ENCODE results near the gene MYH16. TPM values are rescaled to one million over a fixed set of nuclear protein-coding genes. Genes with fewer than 3 reads are reported as not detected.

The MYH16 gene
- total RNA-seq, 1 donor from 2014 or later = not detected

GRCh38 chr7:99308461-99309074 lies 35.9 kb downstream of the MYH16 start:
- Histone ChIP-seq H3K4me1 (no peaks in the 10 kb centered on the region), H3K79me2 (ENCODE audit: low read depth) (no peaks in the 10 kb centered on the region), H3K9me3 (ENCODE audit: low read depth) (no peaks in the 10 kb centered on the region), H4K20me1 (ENCODE audit: low read depth) (no peaks in the 10 kb centered on the region), H3K27me3 (no peaks in the 10 kb centered on the region), H2AFZ (replicated peaks) (no peak overlapping the region), H3K27ac (no peak overlapping the region), H3F3A (ENCODE audit: low read depth) (no peaks in the 10 kb centered on the region), H3K4me3 (no peak overlapping the region), H3K9ac (no peak overlapping the region), H3K36me3 (no peaks in the 10 kb centered on the region), H3K4me2 (no peak overlapping the region)
- no peaks in the 10 kb centered on the region for H3K4me1 Mint-ChIP-seq
- peaks cover 8% of the 10 kb centered on the region for H3K27me3 Mint-ChIP-seq (ENCODE audit: insufficient read depth, low read depth)
- no peak overlapping the region for H3K27ac Mint-ChIP-seq
- no peak for DNase-seq (ENCODE audit: low spot score)
- H3K4me3 Mint-ChIP-seq = no peak overlapping the region
- H3K36me3 Mint-ChIP-seq = peaks cover 3% of the 10 kb centered on the region
- H3K9me3 Mint-ChIP-seq = peaks cover 3% of the 10 kb centered on the region
- TF ChIP-seq EZH2phosphoT487 (IDR thresholded peaks at IDR 0.05) = no peak
- TF ChIP-seq EZH2 (IDR thresholded peaks at IDR 0.05) = no peak
- TF ChIP-seq CTCF (IDR thresholded peaks at IDR 0.05) = no peak

- H3K27me3 ChIP-seq = no peaks in the 10 kb centered on the region
- H3K27ac ChIP-seq = no peak overlapping the region
- no peak overlapping the region for H3K27ac Mint-ChIP-seq
- no peak overlapping the region for H3K9ac ChIP-seq
- H3K9me3 Mint-ChIP-seq = peaks cover 3% of the 10 kb centered on the region
- H3F3A ChIP-seq (ENCODE audit: low read depth) = no peaks in the 10 kb centered on the region
- no peaks in the 10 kb centered on the region for H3K9me3 ChIP-seq (ENCODE audit: low read depth)
- H4K20me1 ChIP-seq (ENCODE audit: low read depth) = no peaks in the 10 kb centered on the region
- peaks cover 8% of the 10 kb centered on the region for H3K27me3 Mint-ChIP-seq (ENCODE audit: insufficient read depth, low read depth)
- TF ChIP-seq CTCF (IDR thresholded peaks at IDR 0.05) = no peak
- no peaks in the 10 kb centered on the region for H3K79me2 ChIP-seq (ENCODE audit: low read depth)
- H3K4me1 Mint-ChIP-seq = no peaks in the 10 kb centered on the region
- no peak overlapping the region for H2AFZ ChIP-seq (replicated peaks)
- H3K4me3 Mint-ChIP-seq = no peak overlapping the region
- no peak overlapping the region for H3K4me2 ChIP-seq
- H3K4me1 ChIP-seq = no peaks in the 10 kb centered on the region
- H3K4me3 ChIP-seq = no peak overlapping the region
- DNase-seq (ENCODE audit: low spot score) = no peak
- H3K36me3 ChIP-seq = no peaks in the 10 kb centered on the region
- H3K36me3 Mint-ChIP-seq = peaks cover 3% of the 10 kb centered on the region
These were observed 36.5 kb downstream of the MYH16 start for GRCh38 chr7:99309111-99309510.

- Histone ChIP-seq H3K4me2 (no peak overlapping the region), H3K27ac (no peak overlapping the region), H3K9me3 (ENCODE audit: low read depth) (no peaks in the 10 kb centered on the region), H3K79me2 (ENCODE audit: low read depth) (no peaks in the 10 kb centered on the region), H4K20me1 (ENCODE audit: low read depth) (no peaks in the 10 kb centered on the region), H2AFZ (replicated peaks) (no peak overlapping the region), H3K4me1 (no peaks in the 10 kb centered on the region), H3F3A (ENCODE audit: low read depth) (no peaks in the 10 kb centered on the region), H3K4me3 (no peak overlapping the region), H3K9ac (no peak overlapping the region), H3K27me3 (no peaks in the 10 kb centered on the region), H3K36me3 (no peaks in the 10 kb centered on the region)
- peaks cover 3% of the 10 kb centered on the region for H3K36me3 Mint-ChIP-seq
- H3K27me3 Mint-ChIP-seq (ENCODE audit: insufficient read depth, low read depth) = peaks cover 8% of the 10 kb centered on the region
- H3K9me3 Mint-ChIP-seq = peaks cover 3% of the 10 kb centered on the region
- no peak overlapping the region for H3K4me3 Mint-ChIP-seq
- no peak for TF ChIP-seq EZH2 (IDR thresholded peaks at IDR 0.05)
- TF ChIP-seq CTCF (IDR thresholded peaks at IDR 0.05) = no peak
- TF ChIP-seq EZH2phosphoT487 (IDR thresholded peaks at IDR 0.05) = no peak
- H3K4me1 Mint-ChIP-seq = no peaks in the 10 kb centered on the region
- no peak overlapping the region for H3K27ac Mint-ChIP-seq
- DNase-seq (ENCODE audit: low spot score) = no peak
These were observed 37.4 kb downstream of the MYH16 start for GRCh38 chr7:99310004-99310403.
